ENCODE data around the gene RGPD8.
"Not testable (repeated sequence)": the region's sequence is repeated elsewhere in the genome, so short reads cannot be mapped to it uniquely, and the experiment has no call there.

RGPD8 gene

DNA sequence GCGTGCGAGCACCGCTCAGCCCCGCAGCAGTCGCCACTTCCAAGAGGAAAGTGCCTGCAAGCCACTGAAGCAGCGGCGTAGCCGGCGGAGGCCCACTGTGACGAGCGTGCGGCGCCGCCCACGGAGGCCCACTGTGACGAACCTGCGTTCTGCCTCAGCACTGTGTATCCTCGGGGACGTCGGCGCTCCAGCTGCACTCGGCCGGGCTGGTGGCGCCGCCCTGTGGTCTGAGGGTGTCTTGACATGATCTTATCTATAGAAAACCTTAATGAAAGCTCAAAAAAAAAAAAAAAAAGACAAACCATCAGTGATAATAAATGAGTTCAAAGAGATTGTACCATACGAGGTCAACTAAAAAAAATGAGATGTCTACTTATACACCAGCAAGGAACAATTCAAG, at the start of gene RGPD8:
Gene RGPD8 (minus strand): TSS at position 166 of the 400 bp plus-strand sequence. CDS start 192 bp downstream, outside the sequence.
- DNase-seq = not testable (repeated sequence)

DNA sequence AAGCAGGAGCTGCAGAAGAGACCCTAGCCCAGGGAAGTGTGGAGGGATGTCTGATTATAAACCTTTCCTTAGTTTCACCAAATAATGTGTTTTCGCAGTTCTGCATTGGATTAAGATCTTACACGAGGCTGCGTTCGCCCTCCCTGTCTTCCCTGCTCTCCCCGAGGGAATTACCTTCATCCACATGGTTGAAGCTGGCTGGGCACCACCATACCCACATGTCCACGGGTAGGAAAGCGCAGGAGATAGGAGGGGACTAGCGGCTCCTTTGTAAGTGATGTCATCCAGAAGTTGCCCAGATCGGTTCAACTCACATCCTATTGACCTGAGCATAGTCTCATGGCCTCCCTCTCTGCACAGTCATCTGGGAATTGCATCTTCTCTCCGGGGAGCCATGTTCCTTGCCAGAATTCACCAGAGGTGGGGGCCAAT, 49.6 kb upstream of the RGPD8 start:
- no peak for DNase-seq

DNA sequence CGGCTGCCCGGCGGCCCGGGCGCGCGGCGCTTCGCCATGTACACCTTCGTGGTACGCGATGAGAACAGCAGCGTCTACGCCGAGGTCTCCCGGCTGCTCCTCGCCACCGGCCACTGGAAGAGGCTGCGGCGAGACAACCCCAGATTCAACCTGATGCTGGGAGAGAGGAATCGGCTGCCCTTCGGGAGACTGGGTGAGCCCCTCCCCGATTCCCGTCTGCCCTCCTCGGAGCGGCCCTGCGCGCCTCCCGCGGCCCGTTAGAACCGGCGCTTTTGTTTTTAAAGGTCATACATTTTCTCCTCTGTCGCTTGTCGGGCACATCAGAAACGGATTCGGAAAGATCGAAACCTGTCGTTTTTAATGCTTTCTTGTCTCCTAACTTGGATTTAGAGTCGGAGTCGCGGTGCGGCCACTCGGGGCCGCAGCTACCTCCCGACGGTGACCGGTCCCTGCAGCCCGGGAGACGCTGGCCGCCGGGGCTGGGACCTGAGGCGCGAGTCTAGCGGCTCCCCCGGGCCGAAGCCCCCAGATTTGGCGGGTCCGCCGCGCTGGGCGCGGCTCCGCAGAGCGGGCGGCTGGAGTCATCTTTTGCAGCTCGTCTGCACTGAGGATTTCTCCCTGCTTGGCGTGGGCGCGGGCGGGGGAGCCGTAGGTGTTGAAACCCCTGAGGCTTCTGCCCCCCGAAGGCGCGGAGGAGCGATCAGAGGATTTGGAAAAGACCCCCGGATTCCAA, 49.0 kb upstream of the RGPD8 start:
- no peak for DNase-seq

DNA sequence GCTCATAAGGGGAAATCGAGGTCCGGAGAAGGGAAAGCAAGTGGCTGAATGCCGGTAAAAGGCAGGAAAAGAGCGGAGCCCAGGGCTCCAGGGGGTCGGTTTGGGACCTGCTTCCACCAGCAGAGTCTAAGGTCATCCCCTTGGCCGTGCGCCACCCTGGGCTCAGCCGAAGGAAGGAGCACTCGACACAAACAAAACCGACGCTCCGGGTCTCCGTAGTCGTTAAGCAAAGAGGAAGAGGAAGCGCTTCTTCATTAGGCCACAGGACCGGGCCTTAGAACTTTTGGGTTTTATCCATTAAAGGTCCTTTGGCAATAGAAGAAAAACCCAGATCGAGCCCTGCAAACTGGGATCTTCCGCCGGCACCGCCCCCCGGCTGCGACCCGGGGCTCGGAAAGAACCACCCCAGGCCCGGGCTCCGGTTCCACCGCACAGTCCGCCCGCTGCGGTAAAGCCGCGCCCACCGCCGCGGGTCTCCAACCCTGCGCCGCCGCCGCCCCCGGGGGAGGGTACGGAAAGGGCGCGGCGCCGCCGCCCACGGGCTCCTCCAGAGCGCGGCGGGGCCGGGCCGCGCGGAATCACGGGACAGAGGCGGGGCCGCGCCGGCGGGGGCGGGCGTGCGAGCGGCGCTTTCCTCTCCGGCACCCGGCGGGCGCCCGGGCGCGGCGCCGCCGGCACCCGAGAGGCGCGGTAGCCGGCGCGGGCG, 48.2 kb upstream of the RGPD8 start, which contains the start of gene TTL:
Gene TTL (plus strand): TSS at position 629 of the 706 bp plus-strand sequence. CDS start 189 bp downstream, outside the sequence.
- peak in 1 of 2 experiments; percentile 31 for DNase-seq

GRCh38 chr2:112481050-112481527, 47.6 kb upstream of the RGPD8 start:
- DNase-seq = peak; percentile 16 to 45

DNA sequence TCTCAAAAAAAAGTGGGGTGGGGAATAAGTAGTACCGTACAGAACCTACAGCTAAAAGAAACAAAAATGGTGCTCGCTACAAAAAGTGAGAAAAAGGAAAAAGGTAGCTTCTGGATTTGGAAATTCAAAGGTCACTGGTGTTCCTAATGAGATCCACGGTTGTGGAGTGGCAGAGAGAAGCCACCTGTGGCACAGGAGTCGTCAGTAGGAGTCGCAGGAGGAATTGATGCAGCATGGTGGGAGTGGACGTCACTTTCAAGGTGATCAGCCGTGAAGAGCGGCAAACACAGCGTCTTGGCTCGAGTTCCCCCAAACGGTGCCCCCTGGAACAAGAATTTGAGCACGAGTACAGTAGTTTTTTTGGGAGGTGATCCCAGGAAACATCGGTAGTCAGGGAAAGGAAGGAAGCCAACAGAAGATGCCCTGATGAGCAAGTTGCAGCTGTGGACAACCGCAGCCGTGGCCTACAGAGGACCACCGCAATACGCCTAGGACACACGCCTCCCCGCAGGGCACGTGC, 47.1 kb upstream of the RGPD8 start:
- DNase-seq = no peak

DNA sequence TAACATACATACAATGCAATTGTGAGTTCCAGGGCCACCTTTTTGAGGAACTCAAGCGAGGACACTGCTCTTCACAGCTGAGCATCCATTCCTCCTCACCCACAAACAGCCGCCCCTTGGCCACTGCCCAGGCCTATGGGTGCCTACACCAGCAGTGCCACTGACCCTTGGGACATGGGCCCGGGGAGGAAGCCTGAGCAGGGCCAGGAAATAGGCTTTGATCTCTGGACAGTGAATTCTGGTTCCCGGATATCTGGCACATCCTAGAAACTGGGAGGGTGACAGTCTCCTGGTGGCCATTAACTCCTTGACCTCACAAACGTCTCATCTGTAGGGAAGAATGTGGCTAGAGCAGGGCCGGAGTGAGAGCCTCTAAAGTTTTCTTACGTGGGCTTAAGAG, 43.0 kb upstream of the RGPD8 start:
- no peak for DNase-seq

GRCh38 chr2:112474844-112475486, 41.5 kb upstream of the RGPD8 start:
- DNase-seq = no peak

GRCh38 chr2:112472547-112473263, 39.3 kb upstream of the RGPD8 start:
- no peak for DNase-seq

- DNase-seq = no peak
Observed at GRCh38 chr2:112465382-112465781, 31.9 kb upstream of the RGPD8 start.

GRCh38 chr2:112463256-112463655, 29.8 kb upstream of the RGPD8 start:
- no peak for DNase-seq

- no peak for DNase-seq
Observed at GRCh38 chr2:112462178-112462577, 28.7 kb upstream of the RGPD8 start.

DNA sequence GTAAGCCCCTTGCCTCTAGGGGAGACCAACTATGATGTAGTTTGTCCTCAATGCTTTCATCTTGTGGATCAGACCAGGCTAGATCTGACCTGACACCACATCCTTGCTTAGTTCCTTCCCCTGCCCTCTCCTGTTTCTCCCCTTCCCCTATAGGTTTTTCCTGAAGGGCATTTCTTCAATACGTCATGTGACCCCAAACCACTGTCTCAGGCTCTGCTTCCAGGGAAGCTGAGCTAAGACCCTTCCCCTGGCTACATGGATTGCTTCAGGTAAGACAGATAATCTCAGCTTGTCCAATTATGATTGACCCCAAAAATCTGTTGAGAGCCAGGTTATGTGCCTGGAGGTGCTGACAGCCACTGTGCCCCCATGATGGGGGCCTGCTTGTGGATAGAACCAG, 25.9 kb upstream of the RGPD8 start:
- DNase-seq = no peak

DNA sequence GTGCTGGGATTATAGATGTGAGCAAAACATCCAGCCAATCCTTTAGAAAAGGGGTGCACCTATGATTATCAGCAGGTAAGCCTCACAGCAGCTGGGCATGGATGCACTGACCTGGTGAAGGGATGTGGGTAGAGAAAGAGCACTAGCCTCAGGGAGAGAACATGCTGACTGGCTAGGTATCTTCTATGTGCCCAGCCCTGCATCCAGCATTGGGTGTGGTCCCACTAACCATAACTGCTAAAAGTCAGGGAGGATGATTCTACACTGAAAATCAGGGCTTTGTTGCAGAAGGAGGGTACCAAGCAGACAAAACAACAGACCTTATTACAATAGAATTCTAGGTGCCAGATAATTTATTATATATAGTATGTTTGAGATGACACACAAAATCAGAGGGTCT, 21.1 kb upstream of the RGPD8 start:
- DNase-seq = no peak

- no peak for DNase-seq
Observed at GRCh38 chr2:112451317-112451716, 17.9 kb upstream of the RGPD8 start.

DNA sequence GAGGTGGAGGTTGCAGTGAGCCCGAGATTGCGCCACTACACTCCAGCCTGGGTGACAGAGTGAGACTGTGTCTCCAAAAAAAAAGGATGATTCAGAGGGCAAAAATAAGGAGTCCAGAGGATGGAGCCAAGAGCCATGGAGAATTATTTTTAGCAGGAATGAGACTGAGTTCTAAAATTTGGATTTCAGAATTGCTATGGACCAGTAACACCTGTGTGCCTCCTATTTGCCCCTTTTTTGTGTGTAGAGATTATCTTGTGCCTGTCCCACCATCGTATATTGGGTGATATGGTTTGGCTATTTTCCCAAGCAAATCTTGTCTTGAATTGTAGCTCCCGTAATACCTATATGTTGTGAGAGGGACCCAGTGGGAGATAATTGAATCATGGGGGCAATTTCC, 16.4 kb upstream of the RGPD8 start:
- no peak for DNase-seq

GRCh38 chr2:112444256-112444655, 10.8 kb upstream of the RGPD8 start:
- DNase-seq = not testable (repeated sequence)

DNA sequence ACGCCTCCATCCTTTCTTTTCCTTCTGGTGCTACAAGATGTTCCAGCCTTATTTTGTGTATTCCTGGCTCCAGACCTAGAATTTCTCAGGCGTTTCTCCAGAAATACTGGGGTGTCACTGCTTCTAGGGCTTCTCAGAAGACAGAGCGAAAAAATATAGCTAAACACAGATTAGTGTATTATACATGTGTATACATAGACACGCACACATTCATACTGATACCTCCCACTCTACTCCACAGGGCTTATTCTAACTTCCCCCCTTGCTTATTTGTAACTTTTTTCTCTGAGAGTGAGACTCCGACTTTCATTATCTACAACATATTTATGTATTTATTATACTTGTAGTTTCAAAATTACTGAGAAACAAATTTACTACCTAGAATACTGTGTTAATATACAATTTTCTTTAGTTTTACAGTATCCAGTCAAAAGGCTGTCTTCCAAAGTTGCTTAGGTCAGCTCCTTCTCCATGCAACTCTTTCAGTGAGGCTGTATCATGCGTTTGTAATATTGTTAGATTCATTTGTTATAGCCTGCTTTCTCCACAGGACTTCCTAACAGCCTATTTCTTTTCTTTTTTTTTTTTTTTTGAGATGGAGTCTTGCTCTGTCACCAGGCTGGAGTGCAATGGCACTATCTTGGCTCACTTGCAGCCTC, 5.3 kb upstream of the RGPD8 start:
- DNase-seq = not testable (repeated sequence)

DNA sequence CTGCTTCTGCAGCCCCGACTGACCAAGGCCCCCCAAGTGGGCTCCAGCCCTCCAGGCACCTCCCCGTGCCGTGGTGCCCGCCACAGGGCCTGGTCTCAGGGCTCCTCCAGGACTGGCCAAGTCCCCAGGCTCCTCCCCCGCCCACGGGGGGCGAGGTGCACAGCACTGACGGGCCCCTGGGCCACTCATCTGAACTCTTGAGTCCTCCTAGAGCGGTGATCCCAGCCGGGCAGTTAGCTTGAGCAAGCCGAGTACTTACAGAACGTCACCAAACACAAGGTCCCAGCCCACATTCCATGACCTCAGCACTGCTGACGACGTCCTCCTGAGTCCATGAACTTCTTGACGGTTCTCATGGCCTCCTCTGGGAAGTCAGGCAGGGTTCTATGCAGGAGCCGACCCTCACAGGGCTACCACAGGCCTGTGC, 4.0 kb upstream of the RGPD8 start:
- DNase-seq = not testable (repeated sequence)

DNA sequence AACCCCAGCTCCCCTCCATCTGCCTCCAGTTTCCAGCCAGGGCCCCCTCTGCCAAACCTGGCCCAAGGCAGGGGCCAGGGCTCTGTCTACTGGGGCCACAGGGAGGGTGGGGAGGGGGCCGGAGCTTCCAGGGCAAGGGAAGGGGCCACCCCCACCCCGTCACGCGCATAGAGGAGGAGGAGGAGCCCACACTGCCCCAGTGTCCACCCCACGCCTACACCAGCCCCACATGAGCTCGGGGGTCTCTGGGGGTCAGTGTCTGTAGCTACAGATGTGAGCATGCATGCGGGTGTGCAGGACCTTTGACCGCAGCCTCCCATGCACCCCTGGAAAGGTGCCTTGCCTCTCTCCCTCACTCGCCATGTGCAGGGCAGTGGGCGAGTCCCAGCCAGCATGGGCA, 3.5 kb upstream of the RGPD8 start:
- not testable (repeated sequence) for DNase-seq

DNA sequence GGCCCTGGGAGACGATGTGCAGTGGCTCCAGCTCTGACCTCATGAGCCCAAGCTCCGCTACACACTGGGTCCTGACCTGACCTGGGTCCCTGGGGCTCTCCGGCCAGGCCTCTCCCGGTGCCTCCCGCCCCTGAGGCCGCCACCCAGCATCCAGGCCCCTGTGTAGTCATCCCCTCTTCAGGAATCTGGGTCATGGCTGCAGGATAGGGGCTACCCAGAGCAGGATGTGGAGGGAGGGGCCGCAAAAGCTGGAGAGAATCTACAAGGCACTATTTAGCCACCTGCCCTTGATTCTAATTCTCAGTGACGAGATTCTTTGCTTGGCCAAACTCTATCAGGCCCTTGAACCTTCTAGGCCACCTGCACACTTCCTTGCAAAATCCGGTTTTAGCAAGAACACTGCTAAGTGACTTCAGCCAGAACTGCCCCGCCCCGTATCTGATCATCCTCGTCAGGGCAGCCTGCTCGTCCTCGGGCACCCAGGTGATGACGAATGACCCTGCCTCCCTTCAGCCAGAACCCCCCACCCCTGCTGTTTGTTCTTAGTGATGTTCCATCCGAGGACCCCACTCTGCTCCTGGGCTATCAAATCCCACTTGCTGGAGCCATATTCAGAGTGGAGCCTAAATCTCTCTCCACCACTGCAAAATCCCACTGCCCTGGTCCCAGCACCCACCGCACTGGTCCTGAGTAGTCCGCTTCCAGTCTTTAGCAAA, 2.4 kb upstream of the RGPD8 start:
- DNase-seq = not testable (repeated sequence)
